ENCODE results near the gene ANK2.

- TF ChIP-seq CTCF (optimal IDR thresholded peaks at IDR 0.05 in 1 of 3, IDR thresholded peaks at IDR 0.05 in 1 of 3, conservative IDR thresholded peaks at IDR 0.05 in 1 of 3; ENCODE audit: extremely low read depth in 1 of 3, insufficient read depth in 2 of 3, low read length in 3 of 3) (no peak), EZH2 (IDR thresholded peaks at IDR 0.05; ENCODE audit: low read length) (no peak)
Measured at GRCh38 chr4:113049421-113050370, at the start of gene ANK2.
